HG03025 (cell line): ENCODE measurements around the gene GAK.

Experiments
- ATAC-seq: cut with Tn5 transposase; IDR thresholded peaks from one replicate; pipeline ENCODE4 v1.9.1; 2021; ENCODE audit warnings: mild to moderate bottlenecking, moderate library complexity; ENCODE audit not compliant: unreplicated experiment, low FRiP score

Gene GAK

GRCh38 chr4:893276-893994 lies 38.7 kb downstream of the GAK start:
- ATAC-seq, result no peak

GRCh38 chr4:892780-893179 lies 39.3 kb downstream of the GAK start:
- no peak for ATAC-seq

- ATAC-seq, result no peak
These were observed 40.4 kb downstream of the GAK start for GRCh38 chr4:891747-892146.

GRCh38 chr4:890036-890695 lies 42.0 kb downstream of the GAK start:
- ATAC-seq, result no peak

- no peak for ATAC-seq
These were observed 42.6 kb downstream of the GAK start for GRCh38 chr4:889516-889915.

GRCh38 chr4:888029-888428 lies 44.1 kb downstream of the GAK start:
- ATAC-seq, result no peak

GRCh38 chr4:887034-887763 lies 44.9 kb downstream of the GAK start:
- no peak for ATAC-seq

GRCh38 chr4:886244-886643 lies 45.9 kb downstream of the GAK start:
- no peak for ATAC-seq

GRCh38 chr4:885353-885752 lies 46.8 kb downstream of the GAK start:
- ATAC-seq, result no peak

GRCh38 chr4:884896-885295 lies 47.2 kb downstream of the GAK start:
- ATAC-seq, result no peak

- no peak for ATAC-seq
These were observed 47.9 kb downstream of the GAK start for GRCh38 chr4:884259-884658.

GRCh38 chr4:883377-884095 lies 48.6 kb downstream of the GAK start:
- no peak for ATAC-seq

GRCh38 chr4:882646-883045 lies 49.5 kb downstream of the GAK start:
- ATAC-seq, result no peak

GRCh38 chr4:881709-882108 lies 50.4 kb downstream of the GAK start:
- ATAC-seq, result no peak

- ATAC-seq, result no peak
These were observed 51.3 kb downstream of the GAK start for GRCh38 chr4:880684-881405.

- ATAC-seq, result no peak
These were observed 52.4 kb downstream of the GAK start for GRCh38 chr4:879729-880077.

- ATAC-seq, result no peak
These were observed 53.1 kb downstream of the GAK start for GRCh38 chr4:878796-879728.

GRCh38 chr4:877502-877901 lies 54.6 kb downstream of the GAK start:
- no peak for ATAC-seq

- ATAC-seq, result no peak
These were observed 55.3 kb downstream of the GAK start for GRCh38 chr4:876780-877179.
